ENCODE data around the gene RNU6-8.

The RNU6-8 gene

GRCh38 chr14:32230181-32230580, 27.1 kb upstream of the RNU6-8 start:
- no peaks in the 10 kb centered on the region for H3K4me1 Mint-ChIP-seq
- no peak overlapping the region for H3K4me3 Mint-ChIP-seq
- H3K9me3 Mint-ChIP-seq = peaks cover 3% of the 10 kb centered on the region
- no peak overlapping the region for H3K27ac Mint-ChIP-seq
- no peaks in the 10 kb centered on the region for H3K36me3 Mint-ChIP-seq (ENCODE audit: low read depth)
- no peak for TF ChIP-seq CTCF (IDR thresholded peaks at IDR 0.05)
- peaks cover 4% of the 10 kb centered on the region for H3K27me3 Mint-ChIP-seq (ENCODE audit: low read depth, poor library complexity)
- no peak for DNase-seq

DNA sequence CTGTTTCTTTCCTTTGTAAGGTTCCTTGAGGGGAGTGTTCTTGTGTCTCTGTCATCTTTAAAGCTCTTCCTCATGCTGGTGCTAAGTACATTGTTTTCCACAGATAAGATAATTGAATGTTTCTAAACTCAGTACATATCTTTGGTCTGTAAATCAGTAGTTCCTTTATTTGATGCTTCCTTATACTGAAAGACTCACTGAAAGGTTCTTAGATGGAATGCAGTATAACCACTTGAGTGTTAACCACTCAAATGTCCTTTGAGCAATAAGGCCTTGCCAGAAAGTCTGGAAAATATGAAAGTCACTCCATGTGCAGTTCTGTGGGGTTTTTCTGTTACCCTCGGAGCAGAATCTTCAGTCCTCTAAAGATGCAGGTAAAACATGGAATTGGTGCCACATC, 23.0 kb upstream of the RNU6-8 start:
- Mint-ChIP-seq H3K4me1 (no peaks in the 10 kb centered on the region), H3K27ac (no peak overlapping the region), H3K9me3 (no peaks in the 10 kb centered on the region), H3K27me3 (ENCODE audit: low read depth, poor library complexity) (peaks cover 7% of the 10 kb centered on the region), H3K36me3 (ENCODE audit: low read depth) (no peaks in the 10 kb centered on the region), H3K4me3 (no peak overlapping the region)
- DNase-seq = no peak
- TF ChIP-seq CTCF (IDR thresholded peaks at IDR 0.05) = no peak

DNA sequence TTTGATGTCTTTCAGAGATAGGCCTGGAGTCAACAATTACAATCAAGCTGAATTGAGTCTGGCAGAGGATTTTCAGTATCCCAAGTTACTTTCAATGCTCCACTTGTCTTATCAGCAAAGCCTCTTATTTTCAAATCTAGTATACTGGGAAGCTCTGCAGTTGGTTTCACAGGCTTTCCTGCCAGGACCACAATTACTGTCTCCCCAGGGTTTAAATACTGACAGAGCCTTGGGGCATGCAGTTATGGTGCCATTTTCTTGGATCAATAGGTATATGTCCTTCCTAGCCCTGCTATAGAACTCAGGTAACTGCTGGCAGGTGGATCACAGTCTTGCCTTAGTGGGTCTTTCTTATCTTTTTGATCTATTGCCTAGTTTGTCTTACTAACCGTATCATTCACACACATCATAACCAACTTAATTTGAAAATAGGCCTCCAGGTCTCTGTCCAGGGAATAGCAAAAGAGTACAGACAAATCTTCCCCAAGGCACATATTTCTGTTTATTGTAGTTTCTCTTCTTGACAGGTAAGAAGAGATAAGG, 22.4 kb upstream of the RNU6-8 start:
- no peak for DNase-seq
- H3K27me3 Mint-ChIP-seq (ENCODE audit: low read depth, poor library complexity) = peaks cover 7% of the 10 kb centered on the region

DNA sequence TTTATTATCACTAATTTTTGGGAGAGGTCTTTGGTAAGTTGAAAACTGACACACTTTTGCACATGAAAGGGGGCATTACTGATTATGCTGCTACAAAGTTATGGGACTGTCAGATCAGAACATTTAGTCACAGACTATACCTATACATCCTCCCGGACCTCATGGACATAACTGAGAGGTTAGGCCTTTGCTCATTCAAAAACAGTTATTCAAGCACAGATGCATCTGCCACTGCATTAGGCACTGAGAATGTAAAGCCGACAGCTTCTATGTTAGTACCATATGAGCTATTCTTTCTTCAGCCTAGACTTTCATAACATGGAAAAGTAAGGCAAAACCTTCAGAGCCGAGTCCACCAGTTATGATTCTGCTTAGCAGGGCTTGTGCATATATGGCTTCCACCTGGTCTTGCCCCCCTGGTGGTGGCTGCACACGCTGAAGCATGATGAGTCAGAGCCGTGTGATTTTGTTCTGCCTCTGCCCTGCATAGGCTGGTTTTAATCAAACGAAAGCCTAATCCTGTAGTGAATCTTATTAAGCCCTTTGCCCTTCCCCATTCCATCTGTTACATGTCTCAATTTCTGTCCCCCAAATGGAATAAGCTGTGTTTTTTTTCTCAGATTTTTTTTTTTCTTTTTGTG, 21.8 kb upstream of the RNU6-8 start:
- Mint-ChIP-seq H3K36me3 (ENCODE audit: low read depth) (no peaks in the 10 kb centered on the region), H3K27me3 (ENCODE audit: low read depth, poor library complexity) (peaks cover 7% of the 10 kb centered on the region), H3K9me3 (no peaks in the 10 kb centered on the region), H3K27ac (no peak overlapping the region), H3K4me3 (no peak overlapping the region), H3K4me1 (no peaks in the 10 kb centered on the region)
- no peak for DNase-seq
- peak; percentile 12 for TF ChIP-seq CTCF (IDR thresholded peaks at IDR 0.05)

More for the DNA sequence above, 22.4 kb upstream of the RNU6-8 start:
- Mint-ChIP-seq H3K9me3 (no peaks in the 10 kb centered on the region), H3K27ac (no peak overlapping the region), H3K36me3 (ENCODE audit: low read depth) (no peaks in the 10 kb centered on the region), H3K4me1 (no peaks in the 10 kb centered on the region), H3K4me3 (no peak overlapping the region)
- TF ChIP-seq CTCF (IDR thresholded peaks at IDR 0.05) = no peak

GRCh38 chr14:32217301-32217700, 14.2 kb upstream of the RNU6-8 start:
- Mint-ChIP-seq H3K27me3 (ENCODE audit: low read depth, poor library complexity) (peaks cover 2% of the 10 kb centered on the region), H3K4me3 (no peak overlapping the region), H3K27ac (no peak overlapping the region), H3K9me3 (no peaks in the 10 kb centered on the region), H3K36me3 (ENCODE audit: low read depth) (no peaks in the 10 kb centered on the region), H3K4me1 (no peaks in the 10 kb centered on the region)
- DNase-seq = no peak
- no peak for TF ChIP-seq CTCF (IDR thresholded peaks at IDR 0.05)

GRCh38 chr14:32212833-32213232, 9.8 kb upstream of the RNU6-8 start:
- H3K27me3 Mint-ChIP-seq (ENCODE audit: low read depth, poor library complexity) = peaks cover 4% of the 10 kb centered on the region
- DNase-seq = no peak
- H3K36me3 Mint-ChIP-seq (ENCODE audit: low read depth) = no peaks in the 10 kb centered on the region
- TF ChIP-seq CTCF (IDR thresholded peaks at IDR 0.05) = no peak
- H3K27ac Mint-ChIP-seq = no peak overlapping the region
- H3K4me1 Mint-ChIP-seq = no peaks in the 10 kb centered on the region
- H3K4me3 Mint-ChIP-seq = no peak overlapping the region
- no peaks in the 10 kb centered on the region for H3K9me3 Mint-ChIP-seq

All from nephron progenitor cell (in vitro differentiated cells).